HEK293T (cell line): ENCODE results near the gene KCNH4.

Experiments
- ARNT ChIP-seq: fragments of 450-650 bp; IDR thresholded peaks from 2 replicates; pipeline ENCODE4 v1.6.1; 2017; ENCODE audit warnings: mild to moderate bottlenecking
- FOXA1 ChIP-seq: fragments of 450-650 bp; IDR thresholded peaks from 2 replicates; pipeline ENCODE4 v1.6.1; 2016; ENCODE audit warnings: mild to moderate bottlenecking
- FOXM1 ChIP-seq: fragments of 450-650 bp; IDR thresholded peaks from 2 replicates; pipeline ENCODE4 v1.6.1; 2017; ENCODE audit warnings: mild to moderate bottlenecking, borderline replicate concordance
- HDGF ChIP-seq: fragments of 450-650 bp; IDR thresholded peaks from 2 replicates; pipeline ENCODE4 v1.6.1; 2017; ENCODE audit warnings: antibody characterized with exemption, borderline replicate concordance
- TARDBP ChIP-seq: fragments of 450-650 bp; IDR thresholded peaks from 2 replicates; pipeline ENCODE4 v1.6.1; 2016
- ZNF384 ChIP-seq: fragments of 450-650 bp; IDR thresholded peaks from 2 replicates; pipeline ENCODE4 v1.6.1; 2016

GRCh38 chr17:42132941-42133340 is 48.0 kb downstream of the KCNH4 start:
- no peak for TF ChIP-seq ARNT
- TF ChIP-seq HDGF = no peak
- no peak for TF ChIP-seq TARDBP
- TF ChIP-seq ZNF384 = no peak
- no peak for TF ChIP-seq FOXM1
- no peak for TF ChIP-seq FOXA1
